AG04450 (cell line): ENCODE data around the gene VWA5B1. TPM values are rescaled to one million over a fixed set of nuclear protein-coding genes. Genes with fewer than 3 reads are reported as not detected.

Source experiments
- CTCF ChIA-PET: fragments of 300-600, 350-600 bp; formaldehyde crosslinking; extraction: SDS; loops from one replicate; lab custom pipeline; 2022; ENCODE audit warnings: antibody characterized with exemption, inconsistent platforms; lab: Charles Lee
- POLR2A ChIA-PET: fragments of 350-600 bp; formaldehyde crosslinking; extraction: SDS; loops from one replicate; lab custom pipeline; 2021; ENCODE audit warnings: antibody characterized with exemption, inconsistent platforms; lab: Yijun Ruan, JAX
- DNase-seq: peaks from one replicate; pipeline ENCODE4 v3.0.0-alpha.2; 2011; ENCODE audit warnings: low read depth, low spot score
- H3K27ac ChIP-seq: one replicate; pipeline ENCODE4 v1.5.1; 2012; ENCODE audit warnings: low read depth, low read length, control low read depth
- H3K27me3 ChIP-seq: one replicate; pipeline ENCODE4 v1.6.0; 2012; ENCODE audit warnings: low read length; ENCODE audit not compliant: control insufficient read depth, insufficient read depth
- H3K4me3 ChIP-seq: 2 replicates; pipeline ENCODE4 v1.5.1; 2011; ENCODE audit warnings: mild to moderate bottlenecking, low read depth, low read length, control low read depth
- H3K9me3 ChIP-seq: 2 replicates; pipeline ENCODE4 v1.5.1; 2012; ENCODE audit warnings: low read length; ENCODE audit not compliant: control insufficient read depth, insufficient read depth
- CTCF ChIP-seq: IDR thresholded peaks from 2 replicates; pipeline ENCODE4 v1.5.1; 2011; ENCODE audit warnings: low read depth, low read length, control low read depth, inconsistent platforms
- polyA plus RNA-seq: library from polyadenylated mRNA; depleted of rRNA; stranded (reverse); fragments of >200 nt; gene quantifications from 2 replicates; pipeline ENCODE4 v1.2.3, GENCODE V29; 2011

Gene VWA5B1
- polyA plus RNA-seq, 1 experiment: not detected

GRCh38 chr1:20298626-20299025 lies 8.0 kb downstream of the VWA5B1 start:
- Histone ChIP-seq H3K27me3 (peaks cover 20% of the 10 kb centered on the region), H3K4me3 (no peak overlapping the region), H3K9me3 (no peaks in the 10 kb centered on the region), H3K27ac (no peak overlapping the region)
- no peak for DNase-seq
- TF ChIP-seq CTCF: no peak
- POLR2A ChIA-PET: interaction anchor here (0.5 kb wide), 1 partner anchor 39 kb away, joined by 9 read pairs; no protein-coding TSS in a partner anchor
- CTCF ChIA-PET: no interaction called here

GRCh38 chr1:20301463-20302107 lies 10.9 kb downstream of the VWA5B1 start:
- POLR2A ChIA-PET: no interaction called here
- TF ChIP-seq CTCF: no peak
- Histone ChIP-seq H3K4me3 (no peak overlapping the region), H3K9me3 (no peaks in the 10 kb centered on the region), H3K27ac (no peak overlapping the region), H3K27me3 (peaks cover 21% of the 10 kb centered on the region)
- CTCF ChIA-PET: interaction anchor here (0.7 kb wide), 1 partner anchor 89 kb away, joined by 3 read pairs; no protein-coding TSS in a partner anchor
- no peak for DNase-seq

- H3K27me3 ChIP-seq: peaks cover 18% of the 10 kb centered on the region
- no peaks in the 10 kb centered on the region for H3K9me3 ChIP-seq
- POLR2A ChIA-PET: no interaction called here
- H3K27ac ChIP-seq: no peak overlapping the region
- CTCF ChIA-PET: interaction anchor here (0.7 kb wide), 1 partner anchor 90 kb away, joined by 3 read pairs; no protein-coding TSS in a partner anchor
- DNase-seq: no peak
- no peak for TF ChIP-seq CTCF
- no peak overlapping the region for H3K4me3 ChIP-seq
These were observed 11.4 kb downstream of the VWA5B1 start for GRCh38 chr1:20302108-20302471.

- peaks cover 3% of the 10 kb centered on the region for H3K27me3 ChIP-seq
- no peak for DNase-seq
- H3K27ac ChIP-seq: no peak overlapping the region
- no peaks in the 10 kb centered on the region; the same call in 1 of the 2 replicates for H3K9me3 ChIP-seq
- no peak overlapping the region for H3K4me3 ChIP-seq
- TF ChIP-seq CTCF: no peak
- POLR2A ChIA-PET: no interaction called here
- CTCF ChIA-PET: no interaction called here
These were observed 16.4 kb downstream of the VWA5B1 start for GRCh38 chr1:20307026-20307425.

- no peaks in the 10 kb centered on the region; the same call in 1 of the 2 replicates for H3K9me3 ChIP-seq
- ChIA-PET CTCF (no interaction called here), POLR2A (no interaction called here)
- no peak overlapping the region for H3K27ac ChIP-seq
- no peak for DNase-seq
- no peak overlapping the region for H3K4me3 ChIP-seq
- TF ChIP-seq CTCF: no peak
- H3K27me3 ChIP-seq: peaks cover 4% of the 10 kb centered on the region
These were observed 17.9 kb downstream of the VWA5B1 start for GRCh38 chr1:20308569-20308968.
